PC-3 (cell line): ENCODE results near the gene RHOT2.

Experiments
- EZH2 ChIP-seq: fragments of 300-600 bp; sonication (generic); IDR thresholded peaks from one replicate; pipeline ENCODE4 v1.6.1; 2017; ENCODE audit warnings: antibody characterized with exemption, mild to moderate bottlenecking, low read length; ENCODE audit not compliant: unreplicated experiment
- EZH2phosphoT487 ChIP-seq: fragments of 300-600 bp; sonication (generic); IDR thresholded peaks from 2 replicates; pipeline ENCODE4 v1.6.1; 2018; ENCODE audit warnings: mild to moderate bottlenecking, antibody characterized with exemption, low read length, borderline replicate concordance

DNA sequence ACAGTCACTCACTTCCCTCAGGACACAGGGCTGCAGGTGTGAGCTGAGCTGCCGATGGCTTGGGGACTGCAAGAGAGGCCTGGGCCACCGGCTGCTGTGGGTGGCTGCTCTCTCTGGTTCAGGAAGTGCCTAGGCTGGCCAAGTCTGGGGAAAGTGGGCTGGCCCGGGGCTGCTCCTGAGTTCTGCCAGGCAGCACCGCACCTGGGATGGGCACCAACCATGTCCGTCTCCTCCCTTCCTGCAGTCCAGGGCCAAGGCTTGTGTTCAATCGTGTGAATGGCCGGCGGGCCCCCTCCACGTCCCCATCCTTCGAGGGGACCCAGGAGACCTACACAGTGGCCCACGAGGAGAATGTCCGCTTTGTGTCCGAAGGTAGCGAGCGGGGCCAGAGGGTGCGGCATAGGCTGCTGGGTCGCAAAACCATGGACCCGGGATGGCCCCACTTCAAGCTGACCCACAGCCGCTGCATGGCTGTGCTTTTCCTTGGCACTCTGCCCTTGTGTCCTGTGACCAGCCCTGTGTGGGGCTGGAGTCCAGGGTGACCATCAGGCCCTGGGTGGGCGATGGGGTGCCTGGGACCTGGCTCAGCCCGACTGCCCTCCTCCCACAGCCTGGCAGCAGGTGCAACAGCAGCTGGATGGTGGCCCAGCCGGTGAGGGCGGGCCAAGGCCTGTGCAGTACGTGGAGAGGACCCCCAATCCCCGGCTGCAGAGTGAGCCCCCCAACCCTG is 20.6 kb upstream of the RHOT2 start:
- TF ChIP-seq EZH2phosphoT487 = no peak
- TF ChIP-seq EZH2 = no peak
